Fibroblast of mammary gland (primary cell): ENCODE results near the gene PRKN.

Experiments used
- DNase-seq: peaks from one replicate; pipeline ENCODE4 v3.0.0-alpha.2; 2010; ENCODE audit warnings: low read depth
- H3K4me3 ChIP-seq: 2 replicates; pipeline ENCODE4 v1.5.1; 2011; ENCODE audit warnings: low read depth, mild to moderate bottlenecking, low read length, moderate library complexity; ENCODE audit not compliant: control insufficient read depth
- CTCF ChIP-seq: conservative IDR thresholded peaks from 2 replicates; pipeline ENCODE4 v1.5.1; 2011; ENCODE audit warnings: low read depth, low read length, inconsistent platforms; ENCODE audit not compliant: control insufficient read depth, insufficient read depth

PRKN gene

GRCh38 chr6:162181111-162181510 lies 546.5 kb downstream of the PRKN start:
- no peak for DNase-seq
- no peak overlapping the region for H3K4me3 ChIP-seq
- TF ChIP-seq CTCF, result no peak

GRCh38 chr6:162179196-162179951 lies 548.2 kb downstream of the PRKN start:
- no peak overlapping the region for H3K4me3 ChIP-seq
- DNase-seq, result no peak
- TF ChIP-seq CTCF, result no peak

GRCh38 chr6:162178666-162179065 lies 548.9 kb downstream of the PRKN start:
- DNase-seq, result no peak
- H3K4me3 ChIP-seq, result no peak overlapping the region
- no peak for TF ChIP-seq CTCF

- DNase-seq, result no peak
- H3K4me3 ChIP-seq, result no peak overlapping the region
- no peak for TF ChIP-seq CTCF
Observed at GRCh38 chr6:162178266-162178665, 549.3 kb downstream of the PRKN start.

- peak; percentile 49 for DNase-seq
- no peak overlapping the region for H3K4me3 ChIP-seq
- TF ChIP-seq CTCF, result peak; percentile 49
Observed at GRCh38 chr6:162177746-162178145, 549.8 kb downstream of the PRKN start.

- no peak overlapping the region for H3K4me3 ChIP-seq
- DNase-seq, result no peak
- no peak for TF ChIP-seq CTCF
Observed at GRCh38 chr6:162173466-162173865, 554.1 kb downstream of the PRKN start.

- DNase-seq, result no peak
- no peak overlapping the region for H3K4me3 ChIP-seq
- TF ChIP-seq CTCF, result no peak
Observed at GRCh38 chr6:162165479-162165878, 562.1 kb downstream of the PRKN start.
